NCI-H1694 (cell line): ENCODE measurements around the gene TRMT112.
A peak's percentile ranks its signal among the peaks of the same experiment; 100 is the strongest.

ENCODE experiments used
- DNase-seq: peaks from one replicate; lab custom pipeline; 2025; lab: John Stamatoyannopoulos, UW

Gene TRMT112

DNA sequence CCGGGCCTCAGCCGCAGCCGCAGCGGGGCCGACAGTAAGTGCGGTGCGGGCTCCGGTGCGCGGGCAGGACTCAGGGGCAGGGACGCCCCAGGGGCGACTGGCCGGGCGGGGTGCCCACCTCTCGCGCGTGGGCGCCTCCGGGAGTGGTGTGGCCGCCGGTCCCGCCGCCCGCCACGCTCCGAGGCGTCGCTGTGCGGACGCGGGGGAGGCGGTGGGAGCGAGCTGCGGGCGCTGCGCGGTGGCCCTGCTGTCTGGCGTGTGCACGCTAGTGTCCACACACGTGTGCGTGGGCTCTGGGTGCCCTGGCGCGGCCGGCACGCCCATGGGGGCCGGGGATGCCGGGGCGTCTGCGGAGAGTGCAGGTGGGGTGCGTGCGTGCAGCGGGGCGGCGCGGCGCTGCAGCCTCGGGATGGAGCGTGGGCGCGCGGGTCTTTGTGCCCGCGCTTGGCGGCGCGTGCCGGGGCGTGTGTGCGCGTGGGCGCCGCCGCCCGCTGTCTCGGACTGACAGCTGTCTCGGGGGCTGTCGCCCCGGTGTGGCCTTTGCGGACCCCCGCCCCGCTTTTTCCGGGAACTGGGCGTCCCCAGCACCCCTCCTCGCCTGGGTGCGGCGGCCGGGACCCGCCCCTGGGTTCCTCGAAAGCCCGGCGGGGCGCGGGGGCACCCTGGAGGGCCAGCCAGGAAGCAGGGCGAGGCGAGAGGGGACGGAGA is 25.5 kb downstream of the TRMT112 start:
- no peak for DNase-seq

DNA sequence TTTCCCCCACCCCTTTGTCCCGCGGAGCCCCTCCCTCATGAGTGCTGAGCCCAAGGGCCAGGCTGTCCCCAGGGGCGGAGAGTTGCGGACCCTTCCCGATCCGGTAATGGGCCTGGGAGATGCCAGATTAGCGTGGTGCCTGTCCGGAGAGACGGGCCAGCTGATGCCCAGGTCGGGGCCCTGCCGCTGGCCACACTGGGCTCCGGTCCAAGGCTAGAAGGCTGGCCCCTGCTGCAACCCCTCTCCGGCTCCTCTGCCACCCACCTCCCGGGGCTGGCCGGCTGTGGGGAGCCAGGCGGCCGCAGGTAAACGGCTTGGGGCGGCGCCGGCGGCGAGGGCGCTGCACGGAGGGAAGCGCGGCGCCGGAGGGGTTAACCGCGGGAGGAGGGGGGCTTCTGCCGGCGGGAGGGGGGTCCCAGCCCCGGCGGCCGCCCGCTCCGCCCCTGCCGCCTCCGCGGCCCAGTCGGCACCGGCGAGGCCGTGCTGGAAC is 26.1 kb downstream of the TRMT112 start, which contains the start of gene KCNK4:
Gene KCNK4, plus strand, starts transcription at position 41 of the 490 bp plus-strand sequence. CDS start 1,717 bp downstream, outside the sequence.
- DNase-seq: no peak

GRCh38 chr11:64290352-64291261 is 26.8 kb downstream of the TRMT112 start:
- no peak for DNase-seq

DNA sequence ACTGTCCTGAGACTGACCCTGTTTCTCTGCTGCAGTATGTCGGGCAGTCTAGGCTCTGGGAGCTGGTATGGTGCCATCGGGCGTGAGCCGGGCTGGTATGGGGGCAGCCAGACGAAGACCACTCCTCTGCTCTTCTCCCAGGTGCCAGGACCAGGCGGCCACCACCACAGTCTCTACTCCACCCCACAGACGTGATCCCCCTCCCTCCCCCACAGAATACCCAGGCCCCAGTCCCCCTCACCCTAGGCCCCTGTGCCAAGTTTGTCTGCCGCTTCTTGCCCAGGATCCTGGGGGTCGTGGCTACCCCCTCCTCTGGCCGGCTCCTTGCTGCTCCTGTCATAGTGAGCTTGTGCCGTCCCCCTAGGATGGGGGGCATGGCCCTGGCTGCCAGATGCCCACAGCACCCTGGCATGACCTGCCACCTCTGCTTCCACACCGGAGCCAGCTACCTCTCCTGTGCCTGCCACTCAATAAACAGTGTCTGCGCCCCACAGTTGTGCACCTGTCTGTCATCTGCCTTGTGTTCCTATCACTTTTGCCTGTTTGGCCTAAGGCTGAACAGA is 28.3 kb downstream of the TRMT112 start:
- DNase-seq: no peak

DNA sequence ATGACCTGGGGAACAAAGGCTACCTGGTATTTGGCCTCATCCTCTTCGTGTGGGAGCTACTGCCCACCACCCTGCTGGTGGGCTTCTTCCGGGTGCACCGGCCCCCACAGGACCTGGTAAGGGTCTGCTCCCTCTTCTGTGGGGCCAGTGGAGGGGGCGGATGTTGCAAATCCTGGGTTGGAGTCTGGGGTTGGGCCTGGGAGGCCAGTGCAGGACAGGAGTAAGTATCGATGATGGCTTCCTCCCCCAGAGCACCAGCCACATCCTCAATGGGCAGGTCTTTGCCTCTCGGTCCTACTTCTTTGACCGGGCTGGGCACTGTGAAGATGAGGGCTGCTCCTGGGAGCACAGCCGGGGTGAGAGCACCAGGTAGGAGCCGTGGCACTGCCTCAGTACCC is 29.0 kb downstream of the TRMT112 start:
- no peak for DNase-seq

DNA sequence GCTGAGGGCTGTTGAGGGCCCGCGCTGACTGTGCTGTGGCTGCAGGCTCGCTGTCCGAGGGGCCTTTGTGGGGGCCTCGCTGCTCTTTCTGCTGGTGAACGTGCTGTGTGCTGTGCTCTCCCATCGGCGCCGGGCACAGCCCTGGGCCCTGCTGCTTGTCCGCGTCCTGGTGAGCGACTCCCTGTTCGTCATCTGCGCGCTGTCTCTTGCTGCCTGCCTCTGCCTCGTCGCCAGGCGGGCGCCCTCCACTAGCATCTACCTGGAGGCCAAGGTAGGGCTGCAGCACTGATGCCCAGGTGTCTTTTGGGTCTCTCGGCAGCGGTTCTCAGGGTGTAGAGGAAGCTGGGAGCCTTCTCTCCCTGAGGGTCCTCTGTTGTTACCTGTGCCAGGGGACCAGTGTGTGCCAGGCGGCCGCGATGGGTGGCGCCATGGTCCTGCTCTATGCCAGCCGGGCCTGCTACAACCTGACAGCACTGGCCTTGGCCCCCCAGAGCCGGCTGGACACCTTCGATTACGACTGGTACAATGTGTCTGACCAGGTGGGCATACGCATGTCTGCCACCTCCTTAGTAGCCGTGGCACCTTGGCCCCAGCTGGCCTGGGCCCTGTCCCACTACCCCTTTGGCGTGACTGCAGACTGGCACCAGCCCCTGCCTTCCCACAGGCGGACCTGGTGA is 29.5 kb downstream of the TRMT112 start:
- DNase-seq: no peak

DNA sequence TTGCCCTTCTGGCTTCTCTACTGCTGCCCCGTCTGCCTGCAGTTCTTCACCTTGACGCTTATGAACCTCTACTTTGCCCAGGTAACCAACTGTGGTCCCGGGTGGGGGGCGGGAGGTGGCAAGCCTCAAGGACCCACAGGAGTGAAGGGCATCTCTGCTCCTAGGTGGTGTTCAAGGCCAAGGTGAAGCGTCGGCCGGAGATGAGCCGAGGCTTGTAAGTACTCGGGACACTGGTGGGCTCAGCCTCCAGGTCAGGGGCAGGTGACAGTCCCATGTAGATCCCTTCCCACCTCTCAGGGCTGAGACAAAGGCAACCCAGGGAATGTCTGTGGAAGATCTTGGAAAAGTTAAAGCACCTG is 30.6 kb downstream of the TRMT112 start:
- DNase-seq: no peak

DNA sequence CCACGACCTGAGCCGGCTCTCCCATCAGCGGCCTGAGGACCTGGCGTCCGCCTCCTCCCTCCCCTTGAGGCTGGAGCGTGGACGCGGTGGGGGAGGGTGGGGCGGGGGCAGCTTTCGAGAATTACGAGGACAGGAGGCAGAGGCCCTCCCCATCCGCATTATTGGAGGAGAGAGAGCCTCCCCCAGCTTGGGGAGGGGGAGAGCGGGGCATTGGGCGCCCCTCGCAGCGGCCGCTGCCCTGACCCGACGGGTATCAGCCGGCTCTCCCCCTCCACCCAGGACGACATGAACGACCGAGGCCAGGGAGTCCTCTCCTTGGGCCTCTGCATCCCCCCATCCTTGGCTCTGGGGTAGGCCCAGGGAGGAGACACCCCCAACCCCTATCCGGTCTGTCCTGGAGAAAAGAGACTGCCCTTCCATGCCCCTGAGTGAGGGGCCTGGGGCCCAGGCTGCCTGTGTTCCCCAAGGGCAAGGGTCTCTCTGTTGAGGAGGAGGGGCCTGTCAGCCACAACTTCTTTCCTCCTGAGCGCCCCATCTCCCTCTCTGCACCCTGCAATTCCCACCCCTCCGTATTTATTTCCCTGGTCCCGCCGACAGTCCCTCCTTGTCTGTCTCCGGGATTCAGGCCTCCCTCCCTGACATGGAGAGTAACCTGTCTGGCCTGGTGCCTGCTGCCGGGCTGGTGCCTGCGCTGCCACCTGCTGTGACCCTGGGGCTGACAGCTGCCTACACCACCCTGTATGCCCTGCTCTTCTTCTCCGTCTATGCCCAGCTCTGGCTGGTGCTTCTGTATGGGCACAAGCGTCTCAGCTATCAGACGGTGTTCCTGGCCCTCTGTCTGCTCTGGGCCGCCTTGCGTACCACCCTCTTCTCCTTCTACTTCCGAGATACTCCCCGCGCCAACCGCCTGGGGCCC is 31.2 kb downstream of the TRMT112 start:
- peak; percentile 40 for DNase-seq

DNA sequence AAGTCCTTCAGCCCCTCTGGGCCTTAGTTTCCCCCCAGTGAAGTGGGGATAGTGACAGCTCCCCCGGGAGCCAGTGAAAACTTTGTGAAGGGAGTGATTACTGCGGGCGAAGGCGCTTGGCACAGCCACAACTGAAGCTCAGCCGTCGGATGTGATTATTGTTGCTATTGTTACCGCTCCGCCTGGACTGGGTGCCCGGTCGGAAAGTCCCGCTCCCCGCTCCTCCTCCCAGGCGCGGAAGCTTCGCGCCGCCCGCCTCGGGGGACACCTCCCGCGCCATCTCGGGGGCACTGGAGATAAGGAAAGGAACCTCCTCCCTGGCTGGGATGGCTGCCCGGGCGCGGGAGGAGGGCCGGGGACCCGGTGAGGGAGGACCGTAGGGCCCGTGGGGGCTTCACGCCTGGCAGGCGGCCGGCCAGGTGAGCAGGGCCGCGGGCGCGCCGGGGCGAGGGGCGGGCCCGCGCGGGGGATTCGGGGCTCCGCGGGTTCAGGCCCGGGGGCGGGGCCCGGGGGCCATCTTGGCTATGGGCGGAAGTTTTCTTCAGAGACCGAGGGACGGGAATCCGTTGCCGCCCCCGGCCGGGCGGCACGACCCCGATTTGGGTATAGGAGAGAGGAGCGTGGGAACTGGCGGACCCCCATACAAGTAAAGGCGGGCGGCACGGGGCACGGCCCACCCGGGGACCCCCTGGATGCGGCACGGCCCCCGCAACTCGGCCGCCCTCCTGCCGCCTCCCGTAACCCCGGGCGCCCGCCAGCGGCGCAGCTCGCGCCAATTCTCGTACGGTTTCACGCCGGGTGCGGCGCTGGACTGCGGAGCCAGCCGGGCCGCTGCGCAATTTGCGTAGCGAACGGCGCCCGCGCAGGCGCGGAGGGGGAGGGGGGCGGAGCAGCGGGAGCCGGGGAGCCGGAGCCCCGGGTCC is 32.1 kb downstream of the TRMT112 start, which contains the start of gene GPR137:
Gene GPR137, plus strand, starts transcription at position 887 of the 923 bp plus-strand sequence. CDS start 677 bp downstream, outside the sequence.
- peak; percentile 45 for DNase-seq

DNA sequence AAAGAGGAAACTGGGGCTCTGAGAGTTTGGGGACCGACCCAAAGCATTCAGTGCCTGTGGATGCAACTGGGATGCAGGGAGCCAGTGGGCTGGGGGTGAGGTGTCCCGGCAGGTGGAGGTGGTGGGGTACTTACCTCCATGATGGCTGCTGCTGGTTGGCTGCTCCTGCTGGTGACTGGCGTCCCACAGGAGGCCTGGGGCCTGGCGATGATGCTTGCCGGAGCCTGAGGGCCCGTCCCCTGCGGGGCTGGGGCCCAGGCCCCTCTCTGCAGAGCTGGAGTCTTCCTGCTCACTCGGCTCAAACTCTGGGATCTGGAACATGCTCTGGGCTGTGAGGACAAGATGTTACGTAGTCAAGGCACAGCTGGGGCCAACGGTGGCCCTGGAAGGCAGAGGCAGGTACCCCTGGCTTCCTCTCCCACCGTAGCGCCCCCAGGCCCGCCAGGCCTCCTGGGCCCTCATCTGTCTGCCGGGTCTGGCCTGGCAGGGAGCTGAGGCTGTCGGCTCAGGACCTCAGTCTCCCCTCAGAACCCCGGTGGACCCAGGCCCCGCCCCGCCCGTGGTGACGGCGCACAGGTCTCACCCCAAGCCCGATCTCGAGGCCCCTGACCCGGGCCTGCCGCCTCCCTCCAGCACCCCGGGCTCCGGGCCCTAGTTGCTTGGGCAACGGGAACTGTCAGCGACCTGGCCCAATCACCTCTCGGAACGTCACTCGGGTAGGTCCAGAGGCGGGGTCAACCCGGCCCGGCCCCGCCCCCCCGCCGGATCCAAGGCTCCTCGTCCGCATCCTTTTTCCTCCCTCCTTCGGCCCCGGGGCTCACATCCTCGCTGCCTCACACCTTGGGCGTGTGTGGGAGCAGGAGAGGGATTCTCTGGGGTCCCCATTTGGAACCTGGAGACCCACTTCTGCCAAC is 33.1 kb downstream of the TRMT112 start, which contains the start of gene BAD:
Gene BAD, minus strand, starts transcription at position 618 of the 914 bp plus-strand sequence. Its CDS starts 297 bp downstream, at position 321.
- DNase-seq: peak; percentile 79

DNA sequence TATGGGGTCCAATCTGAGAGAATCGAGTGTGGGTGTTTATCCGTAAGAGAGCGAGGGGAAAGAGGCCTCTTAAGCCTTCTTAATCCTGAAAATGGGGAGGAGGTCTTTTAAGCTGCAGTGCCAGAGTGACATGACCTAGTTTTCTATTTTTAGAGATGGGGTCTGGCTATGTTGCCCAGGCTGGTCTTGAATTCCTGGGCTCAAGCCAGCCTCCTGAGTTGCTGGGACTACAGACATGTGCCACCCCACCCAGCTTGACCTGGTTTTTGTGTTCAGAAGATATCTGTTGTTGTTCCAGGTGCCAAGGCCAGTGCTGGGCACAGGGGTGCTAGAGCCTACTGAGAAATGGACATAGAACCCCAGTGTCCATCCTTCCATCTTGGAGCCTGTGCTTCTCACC is 34.3 kb downstream of the TRMT112 start:
- DNase-seq: no peak

GRCh38 chr11:64281957-64282770 is 35.2 kb downstream of the TRMT112 start:
- no peak for DNase-seq

GRCh38 chr11:64278576-64279190 is 38.7 kb downstream of the TRMT112 start:
- DNase-seq: no peak

GRCh38 chr11:64276653-64277431 is 40.5 kb downstream of the TRMT112 start:
- no peak for DNase-seq

GRCh38 chr11:64275841-64276240 is 41.5 kb downstream of the TRMT112 start:
- DNase-seq: no peak

DNA sequence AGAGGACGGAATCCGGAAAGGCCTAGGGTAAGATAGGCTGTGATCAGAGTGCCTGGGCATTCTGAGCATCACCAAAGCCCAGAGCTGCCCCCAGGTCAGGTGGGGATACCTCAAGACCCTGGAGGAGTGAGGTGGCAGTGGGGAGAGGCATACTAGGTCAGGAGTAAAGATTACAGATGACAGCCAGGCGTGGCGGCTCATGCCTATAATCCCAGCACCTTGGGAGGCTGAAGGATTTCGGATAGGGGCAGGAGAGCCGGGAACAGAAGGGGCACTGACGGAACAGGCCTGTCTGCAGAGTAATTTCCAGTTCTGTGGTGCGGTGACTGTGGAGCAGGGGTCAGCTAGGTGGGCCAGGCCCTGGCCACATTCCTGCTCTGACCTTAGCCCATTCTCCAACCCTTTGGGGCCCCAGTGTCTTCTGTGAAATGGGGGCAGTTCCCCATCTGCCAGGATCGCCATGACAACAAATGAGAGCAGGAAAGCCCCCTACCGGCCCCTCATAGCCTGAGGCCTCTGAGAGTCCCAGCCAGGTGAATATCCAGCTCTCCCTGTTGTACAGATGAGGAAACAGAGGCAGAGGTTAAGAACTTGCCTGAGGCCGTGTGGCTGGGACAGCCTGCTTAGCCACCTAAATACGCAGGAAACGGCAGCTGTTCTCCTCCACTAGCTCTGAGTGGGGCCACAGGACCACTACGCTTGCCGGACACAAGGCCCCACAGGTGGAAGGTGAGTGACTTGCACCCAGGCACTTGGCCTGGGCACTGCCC is 42.1 kb downstream of the TRMT112 start:
- no peak for DNase-seq
